ENCODE data around the gene DNAH8.

DNAH8 gene, protein sequence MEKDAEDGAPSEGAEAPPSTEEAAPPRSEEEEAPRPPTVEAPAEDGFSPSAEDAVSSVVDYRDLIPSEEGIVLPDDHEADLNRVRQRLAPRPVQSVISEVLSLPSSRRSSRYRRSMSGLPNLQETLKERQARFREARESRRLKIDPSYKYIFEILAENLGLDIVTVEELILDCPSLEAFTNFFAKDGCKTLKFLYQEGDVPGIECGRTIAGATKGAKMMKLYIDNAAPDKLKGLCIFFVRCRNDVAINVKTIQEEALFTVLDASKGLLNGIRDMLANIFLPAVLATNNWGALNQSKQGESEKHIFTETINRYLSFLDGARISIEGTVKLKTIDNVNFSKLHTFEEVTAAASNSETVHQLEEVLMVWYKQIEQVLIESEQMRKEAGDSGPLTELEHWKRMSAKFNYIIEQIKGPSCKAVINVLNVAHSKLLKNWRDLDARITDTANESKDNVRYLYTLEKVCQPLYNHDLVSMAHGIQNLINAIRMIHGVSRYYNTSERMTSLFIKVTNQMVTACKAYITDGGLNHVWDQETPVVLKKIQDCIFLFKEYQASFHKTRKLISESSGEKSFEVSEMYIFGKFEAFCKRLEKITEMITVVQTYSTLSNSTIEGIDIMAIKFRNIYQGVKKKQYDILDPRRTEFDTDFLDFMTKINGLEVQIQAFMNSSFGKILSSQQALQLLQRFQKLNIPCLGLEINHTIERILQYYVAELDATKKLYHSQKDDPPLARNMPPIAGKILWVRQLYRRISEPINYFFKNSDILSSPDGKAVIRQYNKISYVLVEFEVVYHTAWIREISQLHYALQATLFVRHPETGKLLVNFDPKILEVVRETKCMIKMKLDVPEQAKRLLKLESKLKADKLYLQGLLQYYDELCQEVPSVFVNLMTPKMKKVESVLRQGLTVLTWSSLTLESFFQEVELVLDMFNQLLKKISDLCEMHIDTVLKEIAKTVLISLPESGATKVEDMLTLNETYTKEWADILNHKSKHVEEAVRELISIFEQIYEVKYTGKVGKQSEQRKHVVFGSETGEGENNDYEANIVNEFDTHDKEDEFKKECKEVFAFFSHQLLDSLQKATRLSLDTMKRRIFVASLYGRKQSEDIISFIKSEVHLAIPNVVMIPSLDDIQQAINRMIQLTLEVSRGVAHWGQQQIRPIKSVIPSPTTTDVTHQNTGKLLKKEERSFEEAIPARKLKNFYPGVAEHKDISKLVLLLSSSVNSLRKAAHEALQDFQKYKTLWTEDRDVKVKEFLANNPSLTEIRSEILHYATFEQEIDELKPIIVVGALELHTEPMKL (N-terminal part only)

DNA sequence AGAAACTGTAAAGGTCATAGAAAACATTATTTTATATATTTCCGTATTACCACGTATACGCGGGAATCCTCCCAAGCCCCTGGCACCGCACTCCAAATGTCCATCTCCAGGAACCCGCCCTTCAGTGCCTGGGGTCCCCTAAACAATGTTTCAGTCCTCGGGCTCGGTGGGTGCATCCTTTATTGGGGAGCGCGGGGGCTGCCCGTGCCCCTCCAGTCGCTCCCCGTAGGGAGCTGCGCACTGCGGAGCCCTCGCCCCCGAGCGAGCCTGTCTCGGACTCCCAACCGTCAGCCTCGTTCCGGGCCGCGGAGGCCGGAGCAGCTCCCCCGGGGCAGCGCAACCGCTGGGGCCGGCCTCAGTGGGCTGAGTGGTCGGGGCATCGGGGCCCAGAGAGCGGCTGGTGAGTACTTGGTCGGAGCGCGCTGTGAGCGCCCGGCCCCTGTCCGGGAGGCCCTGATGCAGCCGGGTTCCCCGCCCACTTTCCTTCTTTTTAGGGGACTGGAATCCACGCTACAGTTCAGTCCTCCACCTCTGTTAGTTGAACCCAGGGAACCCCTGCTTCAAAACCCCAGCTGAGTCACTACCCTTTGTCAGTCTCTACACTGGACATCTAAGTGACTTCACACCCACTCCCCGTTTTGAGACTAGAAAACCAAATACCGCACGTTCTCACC is at the start of gene DNAH8:
TSS of gene DNAH8 (plus strand) at position 296 of the 674 bp plus-strand sequence. CDS start 7,499 bp downstream, outside the sequence.
- TF ChIP-seq JUND (IDR thresholded peaks at IDR 0.05; ENCODE audit: low read depth): no peak
- in situ Hi-C loops (cut with HindIII; ENCODE audit: low pct_unique_long_range_greater_than_20kb, low sequenced_read_pairs): no loop called here
- no peak for DNase-seq (ENCODE audit: low read depth in 1 of 2, low spot score in 1 of 2)

DNA sequence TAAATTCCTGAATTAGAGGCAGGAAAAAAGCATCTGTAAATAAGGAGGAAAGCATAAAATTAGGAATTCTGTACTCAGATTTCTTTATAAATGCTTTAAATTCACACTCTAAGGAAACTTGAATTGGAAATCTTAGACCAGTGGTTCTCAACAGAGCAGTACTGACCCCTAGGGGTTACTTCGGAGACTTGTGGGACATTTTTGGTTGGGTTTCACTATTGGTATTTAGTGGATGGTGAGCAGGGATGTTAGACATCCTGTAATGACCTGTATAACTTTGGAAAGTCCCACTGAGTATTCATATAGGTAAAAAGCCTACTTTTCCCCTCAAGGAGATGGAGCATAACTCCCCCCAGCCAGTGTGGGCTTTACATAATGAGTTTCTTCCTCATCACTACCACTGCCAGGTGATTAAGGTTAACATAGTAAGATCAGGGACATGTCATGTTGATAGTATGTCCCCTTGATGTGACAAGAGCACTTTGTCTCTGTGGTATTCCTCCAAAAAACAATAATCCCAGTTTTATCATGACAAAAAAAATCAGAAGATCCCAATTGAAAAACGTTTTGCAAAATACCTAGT is 43.1 kb upstream of the DNAH8 start:
- peak; percentile 38 to 70 for DNase-seq (ENCODE audit: low read depth in 1 of 2, low spot score in 1 of 2)
- in situ Hi-C loops (cut with HindIII; ENCODE audit: low pct_unique_long_range_greater_than_20kb, low sequenced_read_pairs): no loop called here
- no peak for TF ChIP-seq JUND (IDR thresholded peaks at IDR 0.05; ENCODE audit: low read depth)

DNA sequence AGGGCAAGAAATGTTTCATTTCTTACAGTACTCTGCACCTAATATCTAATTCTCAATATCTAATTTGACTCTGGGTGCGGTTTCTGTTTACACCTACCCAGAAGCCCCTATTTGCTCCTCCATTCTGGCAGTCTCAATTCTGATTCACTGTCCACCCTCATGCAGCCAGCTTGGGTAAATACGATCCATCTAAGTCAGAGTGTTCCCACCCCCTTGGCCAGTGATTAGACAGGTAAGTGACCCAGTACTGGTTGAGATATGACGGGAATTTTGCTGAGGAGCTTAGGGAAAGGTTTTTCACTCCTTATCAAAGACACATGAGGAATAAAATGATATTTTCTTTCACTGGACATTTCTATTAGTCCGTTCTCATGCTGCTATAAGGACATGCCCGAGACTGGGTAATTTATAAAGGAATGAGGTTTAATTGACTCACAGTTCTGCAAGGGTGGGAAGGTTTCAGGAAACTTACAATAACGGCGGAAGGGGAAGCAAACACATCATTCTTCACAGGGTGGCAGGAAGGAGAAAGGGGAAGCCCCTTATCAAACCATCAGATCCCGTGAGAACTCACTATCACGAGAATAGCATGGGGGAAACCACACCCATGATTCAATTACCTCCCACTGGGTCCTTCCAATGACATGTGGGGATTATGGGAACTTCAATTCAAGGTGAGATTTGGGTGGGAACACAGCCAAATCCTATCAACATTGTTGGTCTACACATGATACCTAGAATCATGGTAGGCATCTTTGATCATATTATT is 41.5 kb upstream of the DNAH8 start:
- DNase-seq (ENCODE audit: low read depth in 1 of 2, low spot score in 1 of 2): no peak
- no peak for TF ChIP-seq JUND (IDR thresholded peaks at IDR 0.05; ENCODE audit: low read depth)
- in situ Hi-C loops (cut with HindIII; ENCODE audit: low pct_unique_long_range_greater_than_20kb, low sequenced_read_pairs): no loop called here

DNA sequence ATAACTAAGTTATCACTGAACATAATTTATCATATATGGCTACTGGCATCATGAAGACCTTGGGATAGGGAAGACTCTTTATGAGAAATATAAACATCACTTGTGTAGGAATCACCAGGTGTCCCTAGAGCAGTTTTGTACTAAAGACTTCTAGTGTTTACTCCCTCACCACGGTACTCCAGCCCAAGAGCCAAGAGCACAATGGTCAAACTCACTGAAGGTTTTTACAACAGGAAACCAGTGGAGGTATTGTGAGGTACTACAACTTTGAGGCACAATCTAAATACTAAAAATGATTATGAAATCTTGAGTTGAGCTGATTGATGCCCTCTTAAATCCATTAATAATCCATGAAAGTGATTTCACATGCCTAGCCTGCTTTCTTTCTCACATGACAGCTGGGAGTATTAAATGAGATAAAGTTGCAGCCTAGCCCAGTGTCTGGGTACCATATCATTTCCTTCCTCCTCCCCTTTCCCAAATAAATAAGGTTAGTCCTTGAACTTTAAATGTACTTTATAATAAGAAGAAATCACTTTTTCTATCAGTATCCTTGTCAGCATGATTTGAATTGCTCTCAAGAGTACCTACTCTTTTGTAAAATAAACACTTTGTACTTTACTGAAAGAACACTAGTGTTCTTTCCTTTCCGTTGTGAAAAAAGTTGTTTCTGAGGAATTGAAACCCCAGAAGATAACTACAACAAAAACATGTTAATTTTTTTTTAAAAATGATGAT is 38.7 kb upstream of the DNAH8 start:
- in situ Hi-C loops (cut with HindIII; ENCODE audit: low pct_unique_long_range_greater_than_20kb, low sequenced_read_pairs): no loop called here
- TF ChIP-seq JUND (IDR thresholded peaks at IDR 0.05; ENCODE audit: low read depth): no peak
- DNase-seq (ENCODE audit: low read depth in 1 of 2, low spot score in 1 of 2): no peak

DNA sequence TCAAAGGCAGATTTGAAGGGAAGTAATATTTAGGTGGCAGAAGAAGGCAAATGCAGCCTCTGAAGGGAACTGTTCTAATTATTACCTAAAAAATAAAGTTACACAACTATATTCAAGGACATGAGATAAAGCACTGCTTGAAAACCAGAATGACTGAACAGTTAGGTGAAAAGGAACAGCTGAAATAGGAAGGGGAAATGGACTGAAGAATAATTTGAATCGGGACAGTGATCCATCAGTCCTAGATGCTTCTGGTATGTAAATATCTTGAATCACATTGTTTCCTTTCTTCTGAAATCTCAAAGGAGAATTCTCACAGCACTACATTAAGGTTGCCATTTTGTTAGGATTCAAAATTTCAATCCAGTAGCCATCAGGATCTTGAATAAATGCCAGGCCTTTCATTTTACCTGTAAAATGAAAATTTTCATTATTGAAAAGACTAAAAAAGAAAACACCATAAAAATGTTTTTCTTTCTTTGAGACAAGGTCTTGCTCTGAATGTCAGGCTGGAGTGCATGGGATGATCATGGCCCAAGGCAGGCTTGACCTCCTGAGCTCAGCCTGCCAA is 38.1 kb upstream of the DNAH8 start:
- in situ Hi-C loops (cut with HindIII; ENCODE audit: low pct_unique_long_range_greater_than_20kb, low sequenced_read_pairs): no loop called here
- DNase-seq (ENCODE audit: low read depth in 1 of 2, low spot score in 1 of 2): no peak
- no peak for TF ChIP-seq JUND (IDR thresholded peaks at IDR 0.05; ENCODE audit: low read depth)

DNA sequence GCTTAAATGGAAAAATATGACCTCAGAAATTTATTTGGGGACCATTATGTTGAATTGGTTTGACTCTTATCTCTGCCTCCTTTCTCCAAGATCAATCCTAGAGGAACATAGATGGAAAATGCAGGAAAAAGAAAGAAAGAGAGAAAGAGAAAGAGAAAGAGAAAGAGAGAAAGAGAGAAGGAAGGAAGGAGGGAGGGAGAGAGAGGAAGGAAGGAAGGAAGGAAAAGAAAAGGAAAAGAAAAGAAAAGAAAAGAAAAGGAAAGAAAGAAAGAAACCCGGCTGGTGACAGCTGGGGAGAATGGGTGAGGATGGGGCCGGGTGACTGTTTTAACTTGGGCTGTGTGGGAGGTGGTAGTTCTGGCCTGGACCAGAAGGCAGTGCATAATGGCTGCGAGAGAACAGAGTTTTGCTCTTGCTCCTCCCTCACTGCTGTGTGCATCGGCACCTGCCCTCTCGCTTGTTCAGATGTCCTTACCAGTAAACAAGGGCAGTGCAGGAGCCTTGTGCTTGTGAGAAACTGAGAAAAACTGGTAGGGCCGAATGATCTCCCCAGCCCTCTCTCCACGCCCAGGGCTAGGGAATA is 36.8 kb upstream of the DNAH8 start:
- no peak for TF ChIP-seq JUND (IDR thresholded peaks at IDR 0.05; ENCODE audit: low read depth)
- in situ Hi-C loops (cut with HindIII; ENCODE audit: low pct_unique_long_range_greater_than_20kb, low sequenced_read_pairs): no loop called here
- DNase-seq (ENCODE audit: low read depth in 1 of 2, low spot score in 1 of 2): no peak

DNA sequence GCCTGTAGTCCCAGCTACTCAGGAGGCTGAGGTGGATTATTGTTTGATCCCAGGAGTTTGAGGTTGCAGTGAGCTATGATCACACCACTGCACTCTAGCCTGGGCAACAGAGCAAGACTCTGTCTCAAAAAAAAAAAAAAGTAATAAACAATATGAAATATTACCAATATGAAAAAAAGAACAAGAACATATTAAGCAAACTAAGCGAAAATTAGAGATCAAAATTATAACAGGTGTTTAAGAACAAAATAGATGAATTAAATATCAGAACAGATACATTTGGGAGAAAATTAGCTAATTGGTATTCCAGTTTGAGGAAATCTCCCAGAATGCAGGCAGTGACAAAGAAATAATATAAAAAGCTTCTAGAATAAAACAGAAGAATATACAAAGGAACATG is 35.4 kb upstream of the DNAH8 start:
- no peak for DNase-seq (ENCODE audit: low read depth in 1 of 2, low spot score in 1 of 2)
- no peak for TF ChIP-seq JUND (IDR thresholded peaks at IDR 0.05; ENCODE audit: low read depth)
- in situ Hi-C loops (cut with HindIII; ENCODE audit: low pct_unique_long_range_greater_than_20kb, low sequenced_read_pairs): no loop called here

DNA sequence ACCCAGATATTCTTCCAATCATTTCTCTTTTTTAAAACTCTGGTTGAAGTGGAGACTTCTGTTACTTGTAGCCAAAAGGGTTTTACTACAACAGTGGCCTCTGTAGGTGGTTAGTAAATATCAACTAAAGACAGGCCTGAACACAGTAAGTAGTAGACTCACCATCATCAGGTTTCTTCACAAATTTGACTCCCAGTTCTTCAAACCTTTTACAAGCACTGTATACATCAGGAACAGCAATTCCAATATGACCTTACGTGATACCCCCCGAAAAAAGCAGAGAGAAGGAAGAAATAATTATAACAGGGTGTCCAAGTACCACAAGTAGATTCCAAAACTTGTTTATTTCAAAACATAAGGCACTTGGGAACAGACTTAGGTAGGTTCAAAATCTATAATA is 33.3 kb upstream of the DNAH8 start:
- TF ChIP-seq JUND (IDR thresholded peaks at IDR 0.05; ENCODE audit: low read depth): no peak
- in situ Hi-C loops (cut with HindIII; ENCODE audit: low pct_unique_long_range_greater_than_20kb, low sequenced_read_pairs): no loop called here
- DNase-seq (ENCODE audit: low read depth in 1 of 2, low spot score in 1 of 2): no peak

DNA sequence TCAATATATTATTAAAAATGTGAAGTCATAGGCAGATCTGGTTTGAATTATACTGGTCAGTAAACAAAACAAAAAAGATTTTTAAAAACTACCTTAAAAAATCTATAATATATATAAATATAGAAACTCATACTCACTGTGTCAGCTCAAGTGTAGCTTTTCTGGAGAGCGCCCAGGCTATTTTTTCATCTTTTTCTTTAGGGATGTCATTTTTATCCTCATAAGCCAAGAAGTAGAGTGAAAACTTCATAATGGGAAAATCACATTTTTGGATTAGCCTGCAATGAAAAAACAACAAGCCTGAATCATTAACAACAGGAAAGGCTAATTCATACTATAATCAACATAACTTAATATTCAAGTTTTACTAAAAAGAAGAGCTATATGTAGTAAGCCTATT is 30.9 kb upstream of the DNAH8 start:
- TF ChIP-seq JUND (IDR thresholded peaks at IDR 0.05; ENCODE audit: low read depth): no peak
- DNase-seq (ENCODE audit: low read depth in 1 of 2, low spot score in 1 of 2): no peak
- in situ Hi-C loops (cut with HindIII; ENCODE audit: low pct_unique_long_range_greater_than_20kb, low sequenced_read_pairs): no loop called here

DNA sequence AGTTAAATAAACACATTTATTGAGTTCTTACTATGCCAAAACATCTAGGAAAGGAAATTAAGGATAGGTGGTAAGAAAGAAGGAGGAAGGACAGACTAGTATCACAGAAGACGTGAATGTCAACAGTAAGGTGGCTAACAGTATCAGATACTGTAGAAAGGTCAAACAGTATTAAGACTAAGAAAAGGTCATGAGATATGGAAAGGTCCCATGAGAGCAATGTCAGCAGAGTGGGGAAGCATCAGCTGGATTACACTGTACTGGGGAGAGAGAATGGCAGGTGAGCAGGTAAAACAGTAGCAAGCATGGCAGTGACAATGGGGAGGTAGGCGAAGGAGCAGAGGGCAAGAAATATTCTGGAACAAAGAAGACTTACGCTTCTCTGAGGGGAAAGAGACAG is 30.2 kb upstream of the DNAH8 start:
- TF ChIP-seq JUND (IDR thresholded peaks at IDR 0.05; ENCODE audit: low read depth): no peak
- no peak for DNase-seq (ENCODE audit: low read depth in 1 of 2, low spot score in 1 of 2)
- in situ Hi-C loops (cut with HindIII; ENCODE audit: low pct_unique_long_range_greater_than_20kb, low sequenced_read_pairs): no loop called here
